CD4-positive, alpha-beta T cell treated with Interleukin-1 beta for 1 hour (primary cell): ENCODE measurements around the gene ARHGAP28.

Source experiments
- DNase-seq, 2 donors: peaks; one replicate each; pipeline ENCODE4 v3.0.0-alpha.2; 2020 to 2022

ARHGAP28 gene

GRCh38 chr18:6729247-6730091 is at the start of gene ARHGAP28:
Gene ARHGAP28, plus strand, starts transcription at chr18:6729716. Its CDS starts 106 bp downstream, at chr18:6729822.
- no peak for DNase-seq

GRCh38 chr18:6681331-6681875 is 48.1 kb upstream of the ARHGAP28 start:
- DNase-seq: no peak

GRCh38 chr18:6682437-6683111 is 46.9 kb upstream of the ARHGAP28 start:
- no peak for DNase-seq

- no peak for DNase-seq
Observed at GRCh38 chr18:6683112-6683876, 46.2 kb upstream of the ARHGAP28 start.

- DNase-seq: no peak
Observed at GRCh38 chr18:6687676-6688075, 41.8 kb upstream of the ARHGAP28 start.

- no peak for DNase-seq
Observed at GRCh38 chr18:6708890-6709289, 20.6 kb upstream of the ARHGAP28 start.

GRCh38 chr18:6711467-6711866 is 18.0 kb upstream of the ARHGAP28 start:
- no peak for DNase-seq

GRCh38 chr18:6712401-6712800 is 17.1 kb upstream of the ARHGAP28 start:
- no peak for DNase-seq

GRCh38 chr18:6714010-6714409 is 15.5 kb upstream of the ARHGAP28 start:
- no peak for DNase-seq

GRCh38 chr18:6718267-6718666 is 11.2 kb upstream of the ARHGAP28 start:
- no peak for DNase-seq

GRCh38 chr18:6719098-6719846 is 10.2 kb upstream of the ARHGAP28 start:
- DNase-seq: no peak

- DNase-seq: no peak
Observed at GRCh38 chr18:6719910-6720683, 9.4 kb upstream of the ARHGAP28 start.

- no peak for DNase-seq
Observed at GRCh38 chr18:6721755-6722154, 7.8 kb upstream of the ARHGAP28 start.

GRCh38 chr18:6722690-6723089 is 6.8 kb upstream of the ARHGAP28 start:
- DNase-seq: no peak

- DNase-seq: no peak
Observed at GRCh38 chr18:6724331-6724730, 5.2 kb upstream of the ARHGAP28 start.

GRCh38 chr18:6728331-6728730 is 1.2 kb upstream of the ARHGAP28 start:
- no peak for DNase-seq

GRCh38 chr18:6728809-6729246 is 688 bp upstream of the ARHGAP28 start:
- DNase-seq: no peak

GRCh38 chr18:6730416-6731221 is 1.1 kb downstream of the ARHGAP28 start:
- DNase-seq: no peak

GRCh38 chr18:6731222-6731596 is 1.7 kb downstream of the ARHGAP28 start:
- no peak for DNase-seq

GRCh38 chr18:6732952-6733351 is 3.4 kb downstream of the ARHGAP28 start:
- no peak for DNase-seq

- DNase-seq: no peak
Observed at GRCh38 chr18:6733758-6734157, 4.2 kb downstream of the ARHGAP28 start.
